GM12875 (cell line): ENCODE measurements around the gene LRRC40.
A peak's percentile ranks its signal among the peaks of the same experiment; 100 is the strongest.

Experiments
- H3K4me3 ChIP-seq: one replicate; pipeline ENCODE4 v1.5.1; 2011; ENCODE audit warnings: low read depth, low read length, control low read depth
- TF ChIP-seq, protein P1 (sequence below): IDR thresholded peaks from 2 replicates; pipeline ENCODE4 v1.5.1; 2011; ENCODE audit warnings: low read depth, mild to moderate bottlenecking, control low read depth, inconsistent platforms, low read length, moderate library complexity, borderline replicate concordance; ENCODE audit not compliant: insufficient read depth

The LRRC40 gene

DNA sequence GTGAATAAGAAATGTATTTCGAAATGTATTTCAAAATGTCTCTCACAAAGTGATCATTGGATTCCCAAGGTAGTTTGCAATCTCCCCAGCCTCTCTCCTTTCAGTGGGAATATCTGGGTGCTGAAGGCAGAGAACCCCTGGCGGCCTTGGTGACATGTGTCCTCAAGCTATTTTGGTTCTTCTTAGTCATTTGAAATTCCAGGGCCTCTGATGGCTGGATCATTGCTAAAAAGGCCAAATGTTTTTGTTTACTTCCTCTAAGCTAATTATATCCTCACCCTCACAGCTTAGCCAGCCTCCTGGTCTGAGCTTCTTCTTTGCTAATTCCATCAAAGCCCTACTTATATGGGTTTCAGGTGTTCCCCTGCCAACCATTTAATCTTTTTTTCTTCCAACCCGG is 71.2 kb downstream of the LRRC40 start:
- no peak overlapping the region for H3K4me3 ChIP-seq
- TF ChIP-seq, protein P1, sequence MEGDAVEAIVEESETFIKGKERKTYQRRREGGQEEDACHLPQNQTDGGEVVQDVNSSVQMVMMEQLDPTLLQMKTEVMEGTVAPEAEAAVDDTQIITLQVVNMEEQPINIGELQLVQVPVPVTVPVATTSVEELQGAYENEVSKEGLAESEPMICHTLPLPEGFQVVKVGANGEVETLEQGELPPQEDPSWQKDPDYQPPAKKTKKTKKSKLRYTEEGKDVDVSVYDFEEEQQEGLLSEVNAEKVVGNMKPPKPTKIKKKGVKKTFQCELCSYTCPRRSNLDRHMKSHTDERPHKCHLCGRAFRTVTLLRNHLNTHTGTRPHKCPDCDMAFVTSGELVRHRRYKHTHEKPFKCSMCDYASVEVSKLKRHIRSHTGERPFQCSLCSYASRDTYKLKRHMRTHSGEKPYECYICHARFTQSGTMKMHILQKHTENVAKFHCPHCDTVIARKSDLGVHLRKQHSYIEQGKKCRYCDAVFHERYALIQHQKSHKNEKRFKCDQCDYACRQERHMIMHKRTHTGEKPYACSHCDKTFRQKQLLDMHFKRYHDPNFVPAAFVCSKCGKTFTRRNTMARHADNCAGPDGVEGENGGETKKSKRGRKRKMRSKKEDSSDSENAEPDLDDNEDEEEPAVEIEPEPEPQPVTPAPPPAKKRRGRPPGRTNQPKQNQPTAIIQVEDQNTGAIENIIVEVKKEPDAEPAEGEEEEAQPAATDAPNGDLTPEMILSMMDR = no peak

DNA sequence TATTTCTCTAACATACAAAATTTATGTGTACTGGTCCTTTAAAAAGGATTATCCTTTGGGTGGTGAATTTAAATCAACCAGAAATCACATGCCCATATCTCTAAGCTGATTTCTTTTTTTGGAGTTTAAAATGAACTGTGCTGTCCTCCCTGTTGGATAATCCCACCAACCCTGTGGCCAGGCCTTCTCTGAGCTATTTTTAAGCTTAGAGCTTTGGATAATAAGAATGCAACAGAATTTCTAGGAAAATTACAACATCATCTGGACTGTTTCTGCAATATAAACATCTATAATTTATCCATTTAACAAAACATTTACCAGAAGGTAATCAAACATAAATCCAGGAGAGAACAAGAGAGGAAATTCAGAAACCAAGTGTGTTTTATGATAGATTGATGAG is 88.3 kb downstream of the LRRC40 start:
- H3K4me3 ChIP-seq = no peak overlapping the region
- TF ChIP-seq, protein P1 = no peak

DNA sequence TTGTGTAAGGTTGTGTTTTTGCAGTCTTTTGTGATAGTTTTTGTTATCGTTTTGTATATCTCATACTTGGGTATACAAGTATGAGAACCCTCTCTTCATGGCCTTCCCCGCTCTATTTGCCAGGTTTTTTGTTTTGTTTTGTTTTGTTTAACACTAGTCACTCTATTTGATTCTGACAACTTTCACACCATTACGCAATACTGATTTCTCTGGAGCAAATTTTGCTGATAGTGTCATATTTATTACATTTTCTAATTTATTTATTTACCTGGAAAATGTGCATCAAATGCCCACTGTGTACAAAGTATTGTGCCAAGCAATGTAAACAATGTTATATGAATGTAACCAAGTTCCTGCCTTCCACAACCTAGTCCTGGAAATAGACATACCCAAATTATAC is 90.1 kb downstream of the LRRC40 start:
- no peak overlapping the region for H3K4me3 ChIP-seq
- TF ChIP-seq, protein P1 = no peak

DNA sequence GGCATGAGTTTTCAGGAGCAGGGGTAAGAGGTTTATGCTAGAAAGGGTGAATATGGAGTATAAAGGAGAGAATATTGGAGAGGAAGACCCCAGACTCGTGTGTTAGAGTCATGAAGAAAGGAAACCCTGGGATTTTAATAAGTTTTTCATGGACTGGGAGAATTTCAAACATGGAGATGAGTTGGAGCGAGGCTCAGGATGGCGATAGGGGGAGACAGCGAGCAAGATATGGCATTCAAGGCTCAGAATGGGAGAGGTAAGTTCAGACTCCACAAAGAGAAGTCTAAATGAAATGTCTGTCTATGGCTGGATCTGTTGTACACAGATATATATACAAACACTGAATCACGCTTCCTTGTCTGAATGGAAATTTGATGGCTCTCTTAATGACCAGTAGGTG is 92.5 kb downstream of the LRRC40 start:
- TF ChIP-seq, protein P1 = 0 out of 2 replicates have a peak, but pooled peaks have one; percentile 23
- H3K4me3 ChIP-seq = no peak overlapping the region

DNA sequence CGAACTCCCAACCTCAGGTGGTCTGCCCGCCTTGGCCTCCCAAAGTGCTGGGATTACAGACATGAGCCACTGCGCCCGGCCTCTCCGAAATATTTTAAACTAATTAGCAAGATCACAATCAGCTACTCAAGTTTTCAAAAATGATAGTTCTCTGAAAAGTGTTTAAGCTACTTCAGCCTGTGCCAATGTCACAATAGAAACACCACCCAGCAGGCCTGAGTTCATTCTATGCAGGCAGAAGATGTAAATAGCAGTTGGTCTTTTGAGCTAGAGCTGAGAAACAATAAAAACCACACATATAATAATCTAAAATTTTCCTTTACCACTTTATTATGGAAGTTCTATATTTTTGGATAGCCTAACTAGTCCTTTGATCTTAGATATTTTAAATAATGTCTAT is 96.1 kb downstream of the LRRC40 start:
- TF ChIP-seq, protein P1 = no peak
- H3K4me3 ChIP-seq = no peak overlapping the region

DNA sequence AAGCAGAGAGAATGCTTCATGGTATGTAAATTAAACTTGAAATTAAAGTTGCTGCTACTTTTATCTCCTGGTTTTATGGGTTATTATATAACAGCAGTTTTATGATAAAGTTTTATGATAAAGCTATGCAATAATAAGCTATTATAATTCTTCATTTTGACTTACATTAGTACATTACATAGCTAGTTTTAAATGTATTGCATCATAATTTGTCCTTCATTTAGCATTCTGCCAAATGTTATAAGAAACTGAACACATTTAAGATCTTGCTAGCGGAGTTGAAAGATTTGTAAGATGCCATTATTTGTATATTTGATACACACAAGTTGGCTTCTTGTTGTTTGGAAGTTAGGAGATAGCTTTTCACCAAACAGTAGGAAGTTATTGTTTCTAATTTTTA is 101.6 kb downstream of the LRRC40 start:
- H3K4me3 ChIP-seq = no peak overlapping the region
- TF ChIP-seq, protein P1 = no peak

DNA sequence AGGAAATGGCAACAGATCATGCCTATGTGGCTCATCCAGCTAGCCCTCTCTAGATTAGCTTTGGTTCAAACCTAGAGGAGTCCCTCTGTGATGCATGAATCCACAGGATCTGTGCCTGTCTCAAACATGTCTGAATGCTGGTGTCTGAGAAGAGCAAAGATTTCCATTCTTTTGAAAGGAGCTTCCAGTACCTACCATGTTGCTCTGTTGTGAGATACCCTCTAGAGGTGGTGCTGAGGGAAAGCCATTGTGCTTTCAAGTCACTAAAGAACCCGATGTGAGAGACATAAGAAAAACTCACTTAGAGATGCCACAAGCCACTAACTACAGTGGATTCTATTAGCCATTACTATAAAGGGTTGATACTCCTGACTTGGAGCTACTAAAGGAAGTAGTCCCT is 103.6 kb downstream of the LRRC40 start:
- no peak overlapping the region for H3K4me3 ChIP-seq
- TF ChIP-seq, protein P1 = no peak
